ENCODE results near the gene ABHD14A. TPM values are rescaled to one million over a fixed set of nuclear protein-coding genes. Genes with fewer than 3 reads are reported as not detected.

ABHD14A gene
- total RNA-seq, 2 experiments from 2014 or later, result 11.5 to 16.7 TPM

- CTCF ChIA-PET, result interaction anchor here (0.6 to 4.1 kb wide), 20 partner anchors 9 to 1363 kb away, joined by 3 to 61 read pairs (median 5); partner anchors contain the start of genes ACY1, CISH, GPR62 and PARP3
- H3K36me3 Mint-ChIP-seq (ENCODE audit: low read depth), result no peaks in the 10 kb centered on the region
- no peaks in the 10 kb centered on the region for H3K9me3 Mint-ChIP-seq
Measured at GRCh38 chr3:51974277-51974962, 444 bp upstream of the ABHD14A start.

GRCh38 chr3:51975852-51976549 lies 1.1 kb downstream of the ABHD14A start:
- no peaks in the 10 kb centered on the region for H3K27me3 Mint-ChIP-seq
- no peaks in the 10 kb centered on the region for H3K9me3 Mint-ChIP-seq
- H3K36me3 Mint-ChIP-seq (ENCODE audit: low read depth), result peaks cover 2% of the 10 kb centered on the region
- DNase-seq, result peak; percentile 25
- CTCF ChIA-PET, result interaction anchor here (4.1 kb wide), 1 partner anchor 34 kb away, joined by 35 read pairs; the partner anchor contains the start of genes PARP3 and RRP9
- H3K4me1 Mint-ChIP-seq, result peaks cover 35% of the 10 kb centered on the region
- POLR2A ChIA-PET, result no interaction called here
- peak overlapping the region; percentile 86 for H3K27ac Mint-ChIP-seq
- H3K4me3 Mint-ChIP-seq, result peak overlapping the region; percentile 80

More at GRCh38 chr3:51974277-51974962, 444 bp upstream of the ABHD14A start:
- Mint-ChIP-seq H3K4me1 (peaks cover 34% of the 10 kb centered on the region), H3K27me3 (no peaks in the 10 kb centered on the region), H3K27ac (peak overlapping the region; percentile 93), H3K4me3 (peak overlapping the region; percentile 96)
- POLR2A ChIA-PET, result interaction anchor here (0.5 to 1.2 kb wide), 3 partner anchors 9 to 303 kb away, joined by 3 to 5 read pairs (median 4); partner anchors contain the start of gene ACY1
- no peak for DNase-seq

GRCh38 chr3:51977446-51978142 lies 2.7 kb downstream of the ABHD14A start:
- POLR2A ChIA-PET, result no interaction called here
- DNase-seq, result peak; percentile 40
- Mint-ChIP-seq H3K4me3 (no peak overlapping the region), H3K4me1 (peaks cover 42% of the 10 kb centered on the region), H3K27ac (peak overlapping the region; percentile 16), H3K36me3 (ENCODE audit: low read depth) (peaks cover 6% of the 10 kb centered on the region), H3K9me3 (no peaks in the 10 kb centered on the region), H3K27me3 (no peaks in the 10 kb centered on the region)
- CTCF ChIA-PET, result interaction anchor here (0.6 to 1.3 kb wide), 4 partner anchors 14 to 79 kb away, joined by 3 to 6 read pairs (median 5); partner anchors contain the start of genes DUSP7, PARP3 and RRP9

GRCh38 chr3:51978143-51978502 lies 3.3 kb downstream of the ABHD14A start:
- ChIA-PET CTCF (interaction anchor here (0.9 kb wide), 1 partner anchor 40 kb away, joined by 3 read pairs; no protein-coding TSS in a partner anchor), POLR2A (no interaction called here)
- H3K9me3 Mint-ChIP-seq, result no peaks in the 10 kb centered on the region
- H3K27ac Mint-ChIP-seq, result no peak overlapping the region
- no peaks in the 10 kb centered on the region for H3K27me3 Mint-ChIP-seq
- H3K4me1 Mint-ChIP-seq, result peaks cover 46% of the 10 kb centered on the region
- H3K36me3 Mint-ChIP-seq (ENCODE audit: low read depth), result peaks cover 8% of the 10 kb centered on the region
- no peak for DNase-seq
- H3K4me3 Mint-ChIP-seq, result no peak overlapping the region

GRCh38 chr3:51980253-51980652 lies 5.4 kb downstream of the ABHD14A start:
- Mint-ChIP-seq H3K4me3 (no peak overlapping the region), H3K4me1 (peaks cover 44% of the 10 kb centered on the region), H3K9me3 (no peaks in the 10 kb centered on the region), H3K36me3 (ENCODE audit: low read depth) (peaks cover 8% of the 10 kb centered on the region), H3K27ac (no peak overlapping the region), H3K27me3 (no peaks in the 10 kb centered on the region)
- ChIA-PET POLR2A (no interaction called here), CTCF (interaction anchor here (1.5 to 3.7 kb wide), 2 partner anchors 10 to 39 kb away, joined by 5 to 20 read pairs; partner anchors contain the start of gene RRP9)
- DNase-seq, result no peak

GRCh38 chr3:51982352-51982837 lies 7.5 kb downstream of the ABHD14A start:
- peak overlapping the region; percentile 88 for H3K27ac Mint-ChIP-seq
- no peaks in the 10 kb centered on the region for H3K27me3 Mint-ChIP-seq
- peaks cover 8% of the 10 kb centered on the region for H3K36me3 Mint-ChIP-seq (ENCODE audit: low read depth)
- H3K4me1 Mint-ChIP-seq, result peaks cover 30% of the 10 kb centered on the region
- ChIA-PET POLR2A (interaction anchor here (1.2 to 2.0 kb wide), 2 partner anchors 8 to 13 kb away, joined by 5 to 7 read pairs; partner anchors contain the start of genes ABHD14B and RPL29), CTCF (interaction anchor here (0.5 to 3.8 kb wide), 18 partner anchors 9 to 430 kb away, joined by 3 to 61 read pairs (median 4); partner anchors contain the start of genes ABHD14A, ABHD14B, DUSP7 and RPL29)
- peak overlapping the region; percentile 91 for H3K4me3 Mint-ChIP-seq
- H3K9me3 Mint-ChIP-seq, result no peaks in the 10 kb centered on the region
- peak; percentile 38 for DNase-seq

- H3K4me3 Mint-ChIP-seq, result peak within 1 kb of the TSS; percentile 91
- H3K27me3 Mint-ChIP-seq, result no peaks in the 10 kb centered on the region
- POLR2A ChIA-PET, result interaction anchor here (1.2 to 2.0 kb wide), 3 partner anchors 9 to 13 kb away, joined by 5 to 10 read pairs (median 7); partner anchors contain the start of genes ABHD14B and RPL29
- no peaks in the 10 kb centered on the region for H3K9me3 Mint-ChIP-seq
- peak; percentile 74 for DNase-seq
- CTCF ChIA-PET, result interaction anchor here (0.5 to 3.8 kb wide), 20 partner anchors 8 to 1237 kb away, joined by 3 to 61 read pairs (median 4); partner anchors contain the start of genes ABHD14A, ABHD14B, DUSP7 and RPL29
- H3K36me3 Mint-ChIP-seq (ENCODE audit: low read depth), result peaks cover 8% of the 10 kb centered on the region
- peak within 1 kb of the TSS; percentile 88 for H3K27ac Mint-ChIP-seq
- H3K4me1 Mint-ChIP-seq, result peaks cover 29% of the 10 kb centered on the region
Measured at GRCh38 chr3:51982838-51983577, 8.1 kb downstream of the ABHD14A start, which contains the start of gene ACY1. Gene ACY1, plus strand, starts transcription at chr3:51983535. Its CDS starts 530 bp downstream, at chr3:51984065.

GRCh38 chr3:51983578-51984268 lies 8.9 kb downstream of the ABHD14A start:
- peak overlapping the region; percentile 88 for H3K27ac Mint-ChIP-seq
- ChIA-PET CTCF (interaction anchor here (0.7 to 3.8 kb wide), 12 partner anchors 8 to 1238 kb away, joined by 3 to 61 read pairs (median 5); partner anchors contain the start of genes ABHD14A, ABHD14B, DUSP7 and RPL29), POLR2A (interaction anchor here (0.7 to 2.0 kb wide), 4 partner anchors 10 to 225 kb away, joined by 3 to 10 read pairs (median 6); partner anchors contain the start of genes ABHD14B and RPL29)
- DNase-seq, result no peak
- peaks cover 8% of the 10 kb centered on the region for H3K36me3 Mint-ChIP-seq (ENCODE audit: low read depth)
- H3K27me3 Mint-ChIP-seq, result no peaks in the 10 kb centered on the region
- no peaks in the 10 kb centered on the region for H3K9me3 Mint-ChIP-seq
- peak overlapping the region; percentile 91 for H3K4me3 Mint-ChIP-seq
- peaks cover 29% of the 10 kb centered on the region for H3K4me1 Mint-ChIP-seq

GRCh38 chr3:51984269-51984647 lies 9.4 kb downstream of the ABHD14A start:
- ChIA-PET CTCF (interaction anchor here (0.7 to 3.8 kb wide), 7 partner anchors 11 to 436 kb away, joined by 3 to 61 read pairs (median 5); partner anchors contain the start of genes ABHD14A, ABHD14B, DUSP7 and PARP3), POLR2A (interaction anchor here (0.7 to 2.0 kb wide), 3 partner anchors 9 to 224 kb away, joined by 3 to 10 read pairs (median 7); partner anchors contain the start of gene RPL29)
- Mint-ChIP-seq H3K36me3 (ENCODE audit: low read depth) (peaks cover 8% of the 10 kb centered on the region), H3K9me3 (no peaks in the 10 kb centered on the region), H3K27ac (peak overlapping the region; percentile 88), H3K27me3 (no peaks in the 10 kb centered on the region), H3K4me1 (peaks cover 29% of the 10 kb centered on the region), H3K4me3 (peak overlapping the region; percentile 91)
- DNase-seq, result no peak

- POLR2A ChIA-PET, result no interaction called here
- peaks cover 8% of the 10 kb centered on the region for H3K36me3 Mint-ChIP-seq (ENCODE audit: low read depth)
- CTCF ChIA-PET, result interaction anchor here (0.6 to 3.8 kb wide), 5 partner anchors 11 to 462 kb away, joined by 3 to 61 read pairs (median 3); partner anchors contain the start of genes ABHD14A, ABHD14B, PARP3 and RPL29
- peak overlapping the region; percentile 62 for H3K27ac Mint-ChIP-seq
- no peak for DNase-seq
- peak overlapping the region; percentile 20 for H3K4me3 Mint-ChIP-seq
- H3K27me3 Mint-ChIP-seq, result no peaks in the 10 kb centered on the region
- peaks cover 29% of the 10 kb centered on the region for H3K4me1 Mint-ChIP-seq
- H3K9me3 Mint-ChIP-seq, result no peaks in the 10 kb centered on the region
Measured at GRCh38 chr3:51985063-51985462, 10.2 kb downstream of the ABHD14A start.

All from activated CD4-positive, alpha-beta T cell treated with anti-CD3 and anti-CD28 coated beads, Interleukin-2, amount 10 ng/mL, durations not matched to agents 7 days and 5 days (primary cell).